HG02938 (cell line): ENCODE measurements around the gene ARHGEF4.
"Not testable (repeated sequence)": the region's sequence is repeated elsewhere in the genome, so short reads cannot be mapped to it uniquely, and the experiment has no call there.

ENCODE experiments used
- ATAC-seq: cut with Tn5 transposase; IDR thresholded peaks from one replicate; pipeline ENCODE4 v1.9.1; 2021; ENCODE audit warnings: mild to moderate bottlenecking, moderate library complexity; ENCODE audit not compliant: unreplicated experiment

ARHGEF4 gene

GRCh38 chr2:131046028-131046917, 209.6 kb downstream of the ARHGEF4 start:
- no peak for ATAC-seq

GRCh38 chr2:131046918-131047652, 210.4 kb downstream of the ARHGEF4 start:
- ATAC-seq, result no peak

DNA sequence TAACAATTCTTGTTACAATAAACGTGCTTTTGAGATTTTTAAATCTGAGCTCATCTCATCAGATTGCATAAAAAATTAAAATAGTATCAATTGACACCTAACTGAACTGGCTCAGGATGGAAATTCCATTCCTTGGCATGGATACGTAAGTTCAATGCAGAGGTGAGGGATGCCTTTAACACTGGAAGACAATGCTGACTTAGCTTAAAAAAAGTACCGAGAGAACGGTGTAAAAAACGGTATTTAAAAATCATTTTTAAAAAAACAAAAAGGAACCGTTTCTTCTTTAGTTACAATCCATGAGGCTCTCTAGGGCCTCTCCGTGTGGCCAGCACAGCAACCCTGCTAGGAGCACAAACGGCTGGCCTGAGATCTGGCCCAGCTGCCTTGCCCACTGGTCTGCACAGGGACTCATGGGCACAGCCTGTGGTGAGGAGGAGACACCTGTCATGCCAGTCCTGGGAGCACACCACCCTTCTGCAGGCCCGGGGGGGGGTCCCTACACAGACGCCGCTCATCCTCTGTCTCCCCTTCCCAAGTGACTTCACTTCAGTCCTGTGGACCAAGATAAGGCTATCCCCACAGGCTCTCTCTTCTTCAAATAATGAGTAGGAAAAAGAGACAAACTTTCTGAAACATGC, 211.3 kb downstream of the ARHGEF4 start:
- no peak for ATAC-seq

DNA sequence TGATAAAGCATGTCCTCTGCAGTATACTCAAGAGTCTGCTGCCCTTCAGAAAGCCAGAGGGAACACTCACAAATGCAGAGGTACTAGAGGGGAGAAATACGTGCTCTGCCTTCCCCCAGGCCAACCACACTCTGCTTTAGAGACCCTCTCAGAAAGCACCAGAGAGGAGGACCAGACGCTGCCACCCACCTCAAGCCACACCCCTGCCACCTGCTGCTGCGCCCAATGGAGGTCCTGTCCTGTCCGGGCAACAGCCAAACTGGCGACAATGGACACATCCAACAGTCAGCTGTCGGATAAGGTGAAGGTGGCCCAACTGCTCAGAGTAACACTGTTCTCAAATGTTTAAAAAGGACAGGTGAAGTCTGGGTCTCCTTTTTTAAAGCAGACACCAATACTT, 211.9 kb downstream of the ARHGEF4 start:
- ATAC-seq, result no peak

GRCh38 chr2:131049150-131049718, 212.5 kb downstream of the ARHGEF4 start:
- ATAC-seq, result no peak

DNA sequence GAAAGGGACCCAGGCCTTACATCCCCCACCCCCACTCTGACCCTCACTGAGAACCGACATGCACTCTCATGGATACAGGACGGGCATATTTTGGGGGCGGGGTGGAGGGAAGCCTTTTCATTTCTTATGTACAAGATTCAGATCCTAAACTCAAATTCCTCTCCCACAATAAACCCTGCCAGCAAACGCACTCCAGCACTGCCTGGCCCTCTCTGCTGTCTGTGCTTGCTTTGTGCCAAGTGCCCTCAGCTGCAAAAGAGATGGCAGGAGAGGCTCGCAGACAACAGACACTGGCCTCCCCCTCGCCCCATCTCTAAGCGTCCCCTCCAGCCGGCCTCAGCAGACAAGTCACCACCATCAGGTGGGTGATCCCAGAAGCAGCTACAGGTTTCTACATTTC, 214.2 kb downstream of the ARHGEF4 start:
- no peak for ATAC-seq

DNA sequence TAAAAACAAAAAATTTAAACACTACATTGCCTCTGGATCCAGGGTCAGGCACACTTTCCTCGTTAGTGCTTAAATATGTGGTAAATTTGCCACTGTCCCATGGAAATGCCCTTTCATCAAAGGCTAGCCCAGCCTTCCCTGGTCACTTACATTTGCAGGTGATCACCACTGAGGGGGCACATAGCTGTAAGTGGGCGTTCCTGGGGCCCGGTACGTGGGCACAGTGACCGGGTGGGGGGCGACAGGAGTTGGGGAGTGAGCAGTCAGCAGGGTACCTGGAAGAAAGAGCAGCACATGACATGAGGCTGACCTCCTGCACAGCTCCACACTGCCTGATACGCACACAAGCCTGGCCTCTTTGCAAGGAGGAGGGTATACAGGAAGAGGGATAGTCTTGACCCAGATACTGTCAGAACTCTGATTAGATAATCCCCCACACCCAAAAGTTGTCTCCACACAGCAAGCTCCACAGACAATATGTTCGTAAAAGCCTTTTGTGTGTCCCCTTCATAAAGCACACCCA, 216.1 kb downstream of the ARHGEF4 start:
- no peak for ATAC-seq

DNA sequence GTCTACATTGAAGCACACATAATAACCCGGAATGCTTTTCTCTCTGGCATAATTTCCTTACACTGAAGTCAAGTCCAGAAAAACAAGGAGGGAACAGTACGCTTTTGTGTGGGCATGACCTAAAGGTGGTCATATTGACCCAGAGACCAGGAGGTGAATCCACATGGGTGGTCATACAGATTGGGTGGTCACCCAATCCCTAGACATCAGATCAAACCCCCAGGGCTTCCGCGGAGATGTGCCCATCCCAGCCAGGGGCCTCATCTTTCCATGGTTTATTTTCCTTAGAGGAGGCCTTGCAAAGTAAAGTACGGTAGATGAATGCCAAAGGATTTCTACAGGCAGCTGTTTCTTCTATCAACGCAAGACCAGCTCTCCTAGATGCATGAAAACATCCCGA, 217.8 kb downstream of the ARHGEF4 start:
- no peak for ATAC-seq

GRCh38 chr2:131055169-131056065, 218.7 kb downstream of the ARHGEF4 start:
- ATAC-seq, result no peak

DNA sequence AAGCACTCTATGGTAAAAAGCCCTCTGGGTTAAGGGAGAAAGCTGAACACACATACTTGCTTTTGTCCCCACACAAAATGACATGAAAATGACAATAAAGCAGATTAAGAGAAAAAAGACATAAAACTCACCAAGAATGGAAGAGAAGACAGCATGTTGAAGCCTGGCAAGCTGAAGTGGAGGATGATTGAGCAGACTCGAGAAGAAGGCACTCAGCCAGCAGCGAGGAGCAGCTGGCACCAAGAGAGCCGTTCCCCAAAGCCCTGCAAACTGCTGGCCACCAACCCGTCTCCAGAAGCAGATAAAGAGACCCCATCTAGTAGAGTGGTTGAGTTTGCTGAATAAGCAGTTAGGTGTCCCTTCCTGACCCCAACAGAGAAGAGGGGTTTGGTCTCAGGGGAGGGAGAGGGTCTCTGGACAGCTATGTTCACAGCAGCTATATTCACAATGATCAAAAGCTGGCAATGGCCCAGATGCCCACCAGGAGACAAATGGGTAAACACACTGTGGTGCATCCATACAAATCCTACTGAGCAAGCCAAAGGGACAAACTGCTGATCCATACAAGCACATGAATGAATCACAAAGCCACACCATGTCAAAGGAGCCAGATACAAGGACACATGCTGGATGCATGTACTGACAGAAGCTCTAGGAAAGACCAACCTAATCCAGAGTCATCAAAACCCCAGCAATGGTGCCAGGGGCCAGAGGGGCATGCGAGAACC, 219.7 kb downstream of the ARHGEF4 start:
- no peak for ATAC-seq

DNA sequence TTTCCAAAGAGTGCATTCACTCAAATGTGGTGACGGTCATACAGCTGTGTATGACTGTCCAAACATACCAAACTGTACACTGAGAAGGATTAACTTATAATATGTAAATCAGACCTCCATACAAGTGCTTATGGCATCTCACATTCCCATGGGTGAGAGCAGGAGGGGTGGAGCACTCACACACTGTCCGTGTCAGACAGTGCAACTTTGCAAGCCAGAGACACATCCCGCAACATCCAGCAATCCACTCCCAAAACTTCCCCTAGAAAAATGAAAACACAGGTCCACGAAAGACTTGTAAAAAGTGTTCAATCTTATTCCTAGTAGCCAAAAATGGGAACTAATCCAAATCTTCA, 220.2 kb downstream of the ARHGEF4 start:
- no peak for ATAC-seq

DNA sequence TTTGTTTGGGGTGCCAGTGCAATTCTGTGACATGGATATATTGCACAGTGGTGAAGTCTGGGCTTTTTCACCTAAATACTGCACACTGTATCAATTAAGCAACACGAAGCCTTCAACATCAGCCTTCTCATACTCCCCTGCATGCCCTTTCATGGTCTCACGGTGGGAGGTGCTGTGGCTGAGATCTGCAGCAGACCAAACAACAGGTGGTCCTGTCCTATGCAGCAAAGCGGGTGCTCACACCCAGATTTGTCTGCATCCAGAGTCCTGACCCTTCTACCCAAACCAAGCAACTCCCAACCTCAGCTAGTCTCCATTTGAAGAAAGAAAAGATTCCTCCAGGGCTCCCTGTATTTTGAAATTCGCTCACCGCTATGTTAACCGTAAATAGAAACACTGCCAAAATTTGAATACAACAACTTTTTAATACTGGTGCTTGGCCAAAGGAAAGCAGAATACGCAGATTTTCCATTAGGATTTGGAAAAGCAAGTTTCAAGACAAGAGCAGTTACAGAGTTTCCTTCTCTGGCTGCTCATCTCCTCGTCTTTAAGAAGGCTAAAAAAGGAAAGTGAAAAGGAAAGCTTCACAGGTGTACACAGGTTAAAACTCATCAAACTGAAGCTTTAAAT, 221.6 kb downstream of the ARHGEF4 start:
- ATAC-seq, result no peak

GRCh38 chr2:131058920-131059319, 222.2 kb downstream of the ARHGEF4 start:
- ATAC-seq, result no peak

- no peak for ATAC-seq
Observed at GRCh38 chr2:131063501-131064283, 227.0 kb downstream of the ARHGEF4 start.

DNA sequence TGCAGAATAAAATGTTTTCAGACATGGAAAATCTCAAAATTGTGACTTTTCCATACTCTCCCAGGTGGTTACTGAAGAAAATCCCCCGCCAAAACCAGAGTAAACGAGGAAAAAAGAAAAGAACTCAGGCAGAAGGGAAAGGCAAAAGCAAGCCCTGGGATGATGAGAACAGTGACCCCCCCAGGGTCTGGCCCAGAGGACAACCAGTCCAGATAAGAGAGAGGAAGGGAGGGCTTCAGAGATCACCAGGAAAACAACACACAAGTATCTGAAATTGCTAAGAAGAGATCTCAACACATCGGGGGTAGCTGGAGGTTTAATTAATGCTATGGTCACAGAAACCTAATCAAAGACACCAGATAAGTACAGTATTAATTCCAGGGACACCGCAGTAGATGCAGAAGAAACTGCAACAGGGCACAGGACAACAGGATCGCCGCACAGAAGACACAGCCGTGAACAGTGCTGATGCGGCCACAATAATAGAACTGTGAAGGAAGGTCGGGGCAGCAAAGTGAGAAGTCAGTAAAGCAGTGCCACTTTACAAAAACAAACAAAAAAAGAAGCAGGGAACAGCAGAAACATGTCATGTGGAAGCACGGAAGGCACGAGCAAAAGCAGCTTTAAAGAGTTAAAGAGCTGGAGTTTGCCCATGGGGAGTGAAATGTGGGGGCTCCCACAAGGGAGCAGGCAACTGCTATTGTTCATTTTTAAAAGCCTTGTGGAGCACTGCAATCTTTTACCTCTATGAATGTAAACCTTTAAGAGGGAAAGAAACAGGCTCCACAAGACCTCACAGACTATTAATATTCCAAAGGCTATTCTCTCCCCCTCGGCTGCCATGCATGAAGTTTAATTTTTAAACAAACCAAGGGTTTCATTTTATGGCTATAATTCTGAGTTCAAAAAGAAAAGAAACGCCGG, 228.1 kb downstream of the ARHGEF4 start:
- no peak for ATAC-seq

DNA sequence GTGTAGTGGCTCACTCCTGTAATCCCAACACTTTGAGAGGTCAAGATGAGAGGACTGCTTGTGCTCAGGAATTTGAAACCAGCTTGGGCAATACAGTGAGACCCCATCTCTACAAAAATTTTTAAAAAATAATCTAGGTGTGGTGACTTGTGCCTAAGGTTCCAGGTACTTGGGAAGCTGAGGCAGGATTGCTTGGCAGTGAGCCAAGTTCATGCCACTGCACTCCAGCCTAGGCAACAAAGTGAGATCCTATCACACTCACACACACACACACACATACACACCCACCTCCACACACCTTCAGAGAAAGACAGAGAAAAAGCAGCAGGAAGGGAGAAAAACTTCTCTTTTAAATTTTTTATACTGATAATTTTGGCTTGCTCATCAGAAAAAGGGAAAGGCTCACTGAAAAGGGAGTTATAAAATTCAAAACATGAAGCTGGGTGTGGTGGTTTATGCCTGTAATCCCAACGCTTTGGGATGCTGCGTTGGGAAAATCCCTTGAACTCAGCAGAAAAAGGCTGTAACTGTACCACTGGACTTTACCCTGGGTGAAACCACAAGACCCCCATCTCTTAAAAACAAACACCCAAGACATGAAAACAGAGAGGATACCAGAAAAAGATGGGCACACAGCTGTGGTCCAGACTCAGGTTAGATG, 230.9 kb downstream of the ARHGEF4 start:
- no peak for ATAC-seq

DNA sequence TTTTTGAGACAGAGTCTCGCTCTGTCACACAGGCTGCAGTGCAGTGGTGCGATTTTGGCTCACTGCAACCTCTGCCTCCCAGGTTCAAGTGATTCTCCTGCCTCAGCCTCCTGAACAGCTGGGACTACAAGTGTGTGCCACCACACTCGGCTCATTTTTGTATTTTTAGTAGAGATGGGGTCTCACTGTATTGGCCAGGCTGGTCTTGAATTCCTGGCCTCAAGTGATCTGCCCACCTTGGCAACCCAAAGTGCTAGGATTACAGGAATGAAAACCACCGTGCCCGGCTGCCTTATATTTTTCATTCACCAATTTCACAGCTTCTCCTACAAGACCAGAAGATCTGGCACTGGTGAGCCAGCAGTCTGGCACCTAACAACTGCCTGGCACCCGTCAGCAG, 231.5 kb downstream of the ARHGEF4 start:
- not testable (repeated sequence) for ATAC-seq
